ENCODE data around the gene COMMD1. TPM values are rescaled to one million over a fixed set of nuclear protein-coding genes. Genes with fewer than 3 reads are reported as not detected.
"Not testable (repeated sequence)": the region's sequence is repeated elsewhere in the genome, so short reads cannot be mapped to it uniquely, and the experiment has no call there.

The COMMD1 gene
- total RNA-seq, 1 experiment from 2014 or later: 24.7 TPM

DNA sequence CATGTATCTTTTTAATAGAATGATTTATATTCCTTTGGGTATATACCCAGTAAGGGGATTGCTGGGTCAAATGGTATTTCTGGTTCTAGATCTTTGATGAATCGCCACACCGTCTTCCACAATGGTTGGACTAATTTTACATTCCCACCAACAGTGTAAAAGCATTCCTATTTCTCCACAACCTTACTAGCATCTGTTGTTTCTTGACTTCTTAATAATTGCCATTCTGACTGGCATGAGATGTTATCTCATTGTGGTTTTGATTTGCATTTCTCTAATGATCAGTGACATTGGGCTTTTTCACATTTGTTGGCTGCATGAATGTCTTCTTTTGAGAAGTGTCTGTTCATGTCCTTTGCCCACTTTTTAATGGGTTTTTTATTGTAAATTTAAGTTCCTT is 220.8 kb downstream of the COMMD1 start:
- peaks cover 15% of the 10 kb centered on the region for H3K9me3 Mint-ChIP-seq
- ATAC-seq; POLR2A ChIA-PET; H3K4me1 Mint-ChIP-seq; H3K27me3 Mint-ChIP-seq (ENCODE audit: low read depth); H3K36me3 Mint-ChIP-seq; DNase-seq (ENCODE audit: low spot score); CTCF ChIA-PET; H3K4me3 Mint-ChIP-seq; H3K27ac Mint-ChIP-seq: not testable (repeated sequence)

DNA sequence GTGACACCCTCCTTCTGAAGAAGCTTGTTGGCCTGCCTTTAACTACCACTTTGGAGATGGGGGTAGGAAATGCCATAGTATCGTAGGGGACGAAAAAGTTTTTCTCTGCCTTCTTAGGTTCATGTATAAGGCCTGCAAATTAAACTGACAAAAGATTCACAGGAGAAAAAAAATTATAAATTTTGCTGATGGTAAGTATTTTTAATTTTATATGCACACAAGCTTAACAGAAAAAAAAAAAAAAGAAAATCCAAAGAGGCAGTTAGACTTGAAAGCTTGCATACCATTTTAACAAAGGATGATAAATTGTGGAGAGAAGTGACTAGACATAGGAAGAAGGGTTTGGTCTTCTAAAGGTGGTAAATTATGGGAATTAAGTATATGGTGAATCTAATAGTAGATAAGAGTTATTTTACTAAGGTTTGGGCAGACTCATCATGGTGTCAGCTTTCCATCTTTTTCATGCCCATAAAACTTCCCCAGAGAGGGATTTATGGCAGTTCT is 227.9 kb downstream of the COMMD1 start:
- CTCF ChIA-PET: no interaction called here
- peaks cover 6% of the 10 kb centered on the region; the same call in 1 of the 2 replicates for H3K9me3 Mint-ChIP-seq
- no peaks in the 10 kb centered on the region for H3K36me3 Mint-ChIP-seq
- TF ChIP-seq, protein P1, sequence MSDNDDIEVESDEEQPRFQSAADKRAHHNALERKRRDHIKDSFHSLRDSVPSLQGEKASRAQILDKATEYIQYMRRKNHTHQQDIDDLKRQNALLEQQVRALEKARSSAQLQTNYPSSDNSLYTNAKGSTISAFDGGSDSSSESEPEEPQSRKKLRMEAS (CRISPR knock-in tag; IDR thresholded peaks at IDR 0.05): no peak
- no peak for TF ChIP-seq ZMAT4 (CRISPR knock-in tag; IDR thresholded peaks at IDR 0.05)
- TF ChIP-seq HMGA2 (CRISPR knock-in tag; IDR thresholded peaks at IDR 0.05): no peak
- no peak for TF ChIP-seq ZNF416 (CRISPR knock-in tag; IDR thresholded peaks at IDR 0.05)
- no peak for TF ChIP-seq ZNF423 (CRISPR knock-in tag; IDR thresholded peaks at IDR 0.05)
- TF ChIP-seq, protein P2, sequence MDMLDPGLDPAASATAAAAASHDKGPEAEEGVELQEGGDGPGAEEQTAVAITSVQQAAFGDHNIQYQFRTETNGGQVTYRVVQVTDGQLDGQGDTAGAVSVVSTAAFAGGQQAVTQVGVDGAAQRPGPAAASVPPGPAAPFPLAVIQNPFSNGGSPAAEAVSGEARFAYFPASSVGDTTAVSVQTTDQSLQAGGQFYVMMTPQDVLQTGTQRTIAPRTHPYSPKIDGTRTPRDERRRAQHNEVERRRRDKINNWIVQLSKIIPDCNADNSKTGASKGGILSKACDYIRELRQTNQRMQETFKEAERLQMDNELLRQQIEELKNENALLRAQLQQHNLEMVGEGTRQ (CRISPR knock-in tag; IDR thresholded peaks at IDR 0.05): no peak
- no peak for TF ChIP-seq CBFB (CRISPR knock-in tag; IDR thresholded peaks at IDR 0.05; ENCODE audit: low read depth)
- no peak for TF ChIP-seq ZNF263 (CRISPR knock-in tag; IDR thresholded peaks at IDR 0.05; ENCODE audit: low read depth)
- TF ChIP-seq EMX1 (CRISPR knock-in tag; IDR thresholded peaks at IDR 0.05): no peak
- no peak for TF ChIP-seq FOXP1 (CRISPR knock-in tag; IDR thresholded peaks at IDR 0.05; ENCODE audit: borderline replicate concordance)
- no peak for TF ChIP-seq STAT6 (CRISPR knock-in tag; conservative IDR thresholded peaks at IDR 0.05; ENCODE audit: low read depth)
- H3K4me3 Mint-ChIP-seq: no peak overlapping the region
- no peak overlapping the region for H3K27ac Mint-ChIP-seq
- no peak for ATAC-seq
- no peak for DNase-seq (ENCODE audit: low spot score)
- no peaks in the 10 kb centered on the region for H3K27me3 Mint-ChIP-seq (ENCODE audit: low read depth)
- POLR2A ChIA-PET: interaction anchor here (0.7 kb wide), 2 partner anchors 44 to 76 kb away, joined by 3 to 8 read pairs; no protein-coding TSS in a partner anchor
- peaks cover 7% of the 10 kb centered on the region; the same call in 1 of the 2 replicates for H3K4me1 Mint-ChIP-seq

DNA sequence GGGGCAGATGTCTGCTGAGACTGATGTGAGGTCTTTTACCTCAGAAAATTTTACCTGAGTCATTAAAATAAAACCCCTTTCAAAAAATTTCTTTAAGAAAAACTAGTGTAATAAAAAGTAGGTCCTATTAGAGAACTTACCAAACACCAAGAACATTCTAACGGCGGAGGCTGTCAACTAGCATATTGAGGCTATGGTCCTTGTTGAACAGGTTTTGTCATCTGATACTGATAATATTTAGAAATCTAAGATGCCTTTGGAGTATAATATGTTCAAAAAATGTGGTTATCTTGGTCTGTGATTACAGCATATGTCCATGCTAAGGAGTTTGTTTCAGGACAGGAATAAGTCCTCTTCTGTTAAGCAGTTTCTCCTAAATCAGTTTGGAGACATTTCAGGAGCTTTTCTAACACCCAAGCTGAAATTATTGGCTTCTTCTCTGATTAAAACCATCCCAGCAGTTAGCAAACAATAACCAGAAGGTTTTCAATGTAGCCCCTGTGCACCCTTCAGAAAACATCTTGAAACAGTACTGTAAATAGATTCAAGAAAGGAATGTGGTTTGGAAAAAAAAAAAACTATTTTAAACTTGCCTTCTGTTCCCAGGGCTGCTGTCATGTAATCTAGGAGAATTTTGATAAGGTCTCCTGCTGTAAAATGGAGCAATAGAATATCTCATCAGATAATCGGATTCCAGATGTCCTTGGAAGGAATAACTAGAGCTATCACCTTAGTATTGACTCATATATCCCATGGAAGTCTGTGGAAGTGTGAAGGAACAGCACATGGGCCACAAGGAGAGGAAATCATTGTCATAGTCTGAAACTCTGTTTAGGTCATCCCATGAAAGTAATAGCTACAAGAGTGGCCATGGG is 231.7 kb downstream of the COMMD1 start:
- Mint-ChIP-seq H3K27ac (no peak overlapping the region), H3K4me3 (no peak overlapping the region), H3K4me1 (peaks cover 7% of the 10 kb centered on the region; the same call in 1 of the 2 replicates), H3K9me3 (peaks cover 6% of the 10 kb centered on the region; the same call in 1 of the 2 replicates), H3K27me3 (ENCODE audit: low read depth) (no peaks in the 10 kb centered on the region), H3K36me3 (no peaks in the 10 kb centered on the region)
- CTCF ChIA-PET: no interaction called here
- POLR2A ChIA-PET: no interaction called here
- DNase-seq (ENCODE audit: low spot score) (no peak), ATAC-seq (no peak)
- no peak for TF ChIP-seq SMAD4 (CRISPR knock-in tag; IDR thresholded peaks at IDR 0.05)
- no peak for TF ChIP-seq CREB1 (CRISPR knock-in tag; IDR thresholded peaks at IDR 0.05)
- TF ChIP-seq, protein P3, sequence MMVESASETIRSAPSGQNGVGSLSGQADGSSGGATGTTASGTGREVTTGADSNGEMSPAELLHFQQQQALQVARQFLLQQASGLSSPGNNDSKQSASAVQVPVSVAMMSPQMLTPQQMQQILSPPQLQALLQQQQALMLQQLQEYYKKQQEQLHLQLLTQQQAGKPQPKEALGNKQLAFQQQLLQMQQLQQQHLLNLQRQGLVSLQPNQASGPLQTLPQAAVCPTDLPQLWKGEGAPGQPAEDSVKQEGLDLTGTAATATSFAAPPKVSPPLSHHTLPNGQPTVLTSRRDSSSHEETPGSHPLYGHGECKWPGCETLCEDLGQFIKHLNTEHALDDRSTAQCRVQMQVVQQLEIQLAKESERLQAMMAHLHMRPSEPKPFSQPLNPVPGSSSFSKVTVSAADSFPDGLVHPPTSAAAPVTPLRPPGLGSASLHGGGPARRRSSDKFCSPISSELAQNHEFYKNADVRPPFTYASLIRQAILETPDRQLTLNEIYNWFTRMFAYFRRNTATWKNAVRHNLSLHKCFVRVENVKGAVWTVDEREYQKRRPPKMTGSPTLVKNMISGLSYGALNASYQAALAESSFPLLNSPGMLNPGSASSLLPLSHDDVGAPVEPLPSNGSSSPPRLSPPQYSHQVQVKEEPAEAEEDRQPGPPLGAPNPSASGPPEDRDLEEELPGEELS (CRISPR knock-in tag; IDR thresholded peaks at IDR 0.05): no peak
- TF ChIP-seq ZMAT4 (CRISPR knock-in tag; IDR thresholded peaks at IDR 0.05): no peak
- TF ChIP-seq, protein P4, sequence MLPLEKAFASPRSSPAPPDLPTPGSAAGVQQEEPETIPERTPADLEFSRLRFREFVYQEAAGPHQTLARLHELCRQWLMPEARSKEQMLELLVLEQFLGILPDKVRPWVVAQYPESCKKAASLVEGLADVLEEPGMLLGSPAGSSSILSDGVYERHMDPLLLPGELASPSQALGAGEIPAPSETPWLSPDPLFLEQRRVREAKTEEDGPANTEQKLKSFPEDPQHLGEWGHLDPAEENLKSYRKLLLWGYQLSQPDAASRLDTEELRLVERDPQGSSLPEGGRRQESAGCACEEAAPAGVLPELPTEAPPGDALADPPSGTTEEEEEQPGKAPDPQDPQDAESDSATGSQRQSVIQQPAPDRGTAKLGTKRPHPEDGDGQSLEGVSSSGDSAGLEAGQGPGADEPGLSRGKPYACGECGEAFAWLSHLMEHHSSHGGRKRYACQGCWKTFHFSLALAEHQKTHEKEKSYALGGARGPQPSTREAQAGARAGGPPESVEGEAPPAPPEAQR (CRISPR knock-in tag; IDR thresholded peaks at IDR 0.05): no peak
- TF ChIP-seq ATF1 (CRISPR knock-in tag; IDR thresholded peaks at IDR 0.05): no peak
- TF ChIP-seq ZNF121 (CRISPR knock-in tag; IDR thresholded peaks at IDR 0.05): no peak
- no peak for TF ChIP-seq TP53 (CRISPR knock-in tag; IDR thresholded peaks at IDR 0.05)
- no peak for TF ChIP-seq ZNF232 (CRISPR knock-in tag; IDR thresholded peaks at IDR 0.05)
- TF ChIP-seq FOXK1 (CRISPR knock-in tag; IDR thresholded peaks at IDR 0.05): no peak
- TF ChIP-seq ZNF263 (CRISPR knock-in tag; IDR thresholded peaks at IDR 0.05; ENCODE audit: low read depth): no peak
- no peak for TF ChIP-seq ELF4 (CRISPR knock-in tag; IDR thresholded peaks at IDR 0.05; ENCODE audit: low read depth)
- TF ChIP-seq, protein P2 (CRISPR knock-in tag; IDR thresholded peaks at IDR 0.05): no peak
- TF ChIP-seq OVOL2 (CRISPR knock-in tag; IDR thresholded peaks at IDR 0.05; ENCODE audit: borderline replicate concordance): no peak

Data from WTC11 (cell line).